ENCODE results near the gene RPEL1.
"Not testable (repeated sequence)": the region's sequence is repeated elsewhere in the genome, so short reads cannot be mapped to it uniquely, and the experiment has no call there.

RPEL1 gene

GRCh38 chr10:103245587-103245986 lies at the start of gene RPEL1:
Gene RPEL1, plus strand, starts transcription at chr10:103245887. Its CDS starts 110 bp downstream, at chr10:103245997.
- DNase-seq (ENCODE audit: low read depth, low spot score): not testable (repeated sequence)

DNA sequence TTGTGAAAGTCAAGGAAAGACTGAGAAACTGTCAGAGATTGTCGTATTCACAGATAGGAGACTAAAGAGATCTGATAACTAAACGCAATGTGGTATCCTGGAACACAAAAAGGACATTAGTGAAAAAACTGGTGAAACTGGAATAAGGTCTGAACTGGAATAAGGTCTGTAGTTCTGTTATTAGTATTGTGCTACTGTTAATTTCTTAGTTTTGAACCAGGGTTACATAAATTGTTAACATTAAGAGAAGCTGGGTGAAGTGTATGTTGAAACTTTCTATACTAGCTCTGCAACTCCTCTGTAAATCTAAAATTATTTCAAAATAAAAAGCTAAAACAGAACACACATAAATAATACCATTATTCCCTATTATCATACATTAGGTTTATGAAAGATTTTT lies 49.2 kb upstream of the RPEL1 start:
- no peak for DNase-seq (ENCODE audit: low read depth, low spot score)

DNA sequence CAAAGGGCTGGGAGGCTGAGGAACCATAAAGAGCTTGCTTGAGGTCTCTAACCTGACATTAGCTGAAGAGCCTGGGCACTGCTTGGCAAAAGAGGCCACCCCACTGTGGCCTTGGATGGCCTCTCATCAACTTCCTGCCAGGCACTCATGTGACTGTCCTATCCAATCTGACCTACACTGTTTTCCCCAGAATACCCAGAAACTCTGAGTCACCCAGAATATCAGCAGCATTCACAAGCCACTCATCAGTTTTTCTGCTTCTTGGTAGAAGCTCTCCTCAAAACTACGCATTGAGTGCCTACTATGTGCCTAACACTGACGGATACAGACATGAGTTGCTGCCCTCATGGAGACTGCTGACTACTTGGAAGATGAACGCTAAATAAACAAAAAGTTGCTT lies 48.5 kb upstream of the RPEL1 start:
- DNase-seq (ENCODE audit: low read depth, low spot score): no peak

- DNase-seq (ENCODE audit: low read depth, low spot score): no peak
These were observed 47.8 kb upstream of the RPEL1 start for GRCh38 chr10:103197903-103198302.

DNA sequence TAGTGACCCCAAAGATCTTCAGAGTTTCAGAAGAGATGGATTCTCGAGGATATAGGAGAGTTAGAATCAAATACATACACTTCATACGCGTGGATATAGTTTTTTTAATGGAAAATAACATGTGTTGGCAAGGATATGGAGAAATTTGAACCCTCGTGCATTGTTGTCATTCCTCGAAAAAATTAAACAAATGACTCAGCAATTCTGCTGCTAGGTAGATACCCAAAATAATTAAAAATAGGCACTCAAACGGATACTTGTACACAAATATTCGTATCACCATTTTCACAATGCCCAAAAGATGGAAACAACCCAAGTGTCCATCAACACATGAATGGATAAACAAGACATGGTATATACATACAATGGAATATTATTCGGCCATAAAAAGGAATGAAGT lies 47.0 kb upstream of the RPEL1 start:
- no peak for DNase-seq (ENCODE audit: low read depth, low spot score)

DNA sequence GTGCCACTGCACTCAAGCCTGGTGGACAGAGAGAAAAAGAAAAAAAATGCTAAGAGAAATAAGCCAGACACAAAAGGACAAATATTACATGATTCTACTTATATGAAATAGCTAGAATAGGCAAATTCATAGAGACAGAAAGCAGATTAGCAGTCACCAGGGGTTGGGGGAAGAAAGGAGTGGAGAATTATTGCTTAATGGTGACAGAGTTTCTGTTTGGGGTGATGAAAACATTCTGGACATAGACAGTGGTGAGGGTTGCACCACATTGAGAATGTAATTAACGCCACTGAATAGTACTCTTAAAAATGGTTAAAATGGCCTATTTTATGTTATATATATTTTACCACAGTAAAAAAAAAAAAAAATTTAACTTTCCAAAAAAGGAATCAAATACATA lies 46.2 kb upstream of the RPEL1 start:
- DNase-seq (ENCODE audit: low read depth, low spot score): no peak

DNA sequence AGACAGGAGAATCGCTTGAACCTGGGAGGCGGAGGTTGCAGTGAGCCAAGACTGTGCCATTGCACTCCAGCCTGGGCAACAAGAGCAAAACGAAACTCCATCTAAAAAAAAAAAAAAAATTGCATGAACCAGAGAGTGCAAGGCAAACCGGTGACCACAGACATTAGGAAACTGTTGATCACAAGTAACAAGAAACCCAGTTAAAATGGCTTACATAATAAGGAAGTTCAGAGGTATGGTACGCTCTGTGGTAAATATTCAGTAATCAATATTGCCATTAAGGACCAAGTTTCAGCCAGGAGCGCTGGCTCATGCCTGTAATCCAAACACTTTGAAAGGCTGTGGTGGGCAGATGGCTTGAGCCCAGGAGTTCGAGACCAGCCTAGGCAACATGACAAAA lies 43.4 kb upstream of the RPEL1 start:
- no peak for DNase-seq (ENCODE audit: low read depth, low spot score)

GRCh38 chr10:103203466-103203865 lies 42.2 kb upstream of the RPEL1 start:
- DNase-seq (ENCODE audit: low read depth, low spot score): no peak

DNA sequence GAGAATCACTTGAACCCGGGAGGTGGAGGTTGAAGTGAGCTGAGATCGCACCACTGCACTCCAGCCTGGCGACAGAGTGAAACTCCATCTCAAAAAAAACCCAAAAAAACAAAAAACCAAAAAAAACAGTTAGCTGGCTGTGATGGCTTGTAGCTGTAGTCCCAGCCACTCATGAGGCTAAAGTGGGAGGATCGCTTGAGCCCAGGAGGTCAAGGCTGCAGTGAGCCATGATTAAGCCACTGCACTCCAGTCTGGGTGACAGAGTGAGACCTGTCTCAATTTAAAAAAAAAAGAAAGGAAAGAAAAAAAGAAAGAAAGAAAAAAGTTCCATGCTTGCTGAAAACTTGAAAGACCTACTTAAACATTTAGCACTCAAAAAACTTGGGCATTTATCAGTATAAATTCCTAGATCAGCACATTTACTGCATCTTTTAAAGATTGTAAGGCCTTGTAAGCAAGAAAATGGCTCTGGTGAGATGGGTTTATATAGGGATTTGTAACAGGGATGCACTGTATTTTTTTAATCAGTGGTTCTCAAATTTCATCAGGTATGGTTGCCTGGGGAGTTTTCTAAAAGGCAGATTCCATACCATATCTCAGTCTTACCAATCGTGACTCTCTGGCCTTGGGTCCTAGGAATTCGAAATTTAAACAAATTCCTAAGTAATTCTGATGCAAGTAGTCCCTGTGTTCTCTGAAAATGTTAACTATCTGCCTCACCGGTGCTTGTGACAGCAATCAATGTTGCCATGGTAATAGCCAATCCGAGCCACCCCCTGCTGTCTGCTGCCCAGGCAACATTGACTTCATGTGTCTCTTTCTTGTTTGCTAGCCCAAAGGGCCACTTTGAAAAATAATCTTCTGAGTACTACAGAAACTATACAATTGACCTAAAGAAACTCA lies 41.1 kb upstream of the RPEL1 start:
- no peak for DNase-seq (ENCODE audit: low read depth, low spot score)

GRCh38 chr10:103205401-103205800 lies 40.3 kb upstream of the RPEL1 start:
- DNase-seq (ENCODE audit: low read depth, low spot score): not testable (repeated sequence)

GRCh38 chr10:103206715-103207114 lies 39.0 kb upstream of the RPEL1 start:
- DNase-seq (ENCODE audit: low read depth, low spot score): not testable (repeated sequence)

DNA sequence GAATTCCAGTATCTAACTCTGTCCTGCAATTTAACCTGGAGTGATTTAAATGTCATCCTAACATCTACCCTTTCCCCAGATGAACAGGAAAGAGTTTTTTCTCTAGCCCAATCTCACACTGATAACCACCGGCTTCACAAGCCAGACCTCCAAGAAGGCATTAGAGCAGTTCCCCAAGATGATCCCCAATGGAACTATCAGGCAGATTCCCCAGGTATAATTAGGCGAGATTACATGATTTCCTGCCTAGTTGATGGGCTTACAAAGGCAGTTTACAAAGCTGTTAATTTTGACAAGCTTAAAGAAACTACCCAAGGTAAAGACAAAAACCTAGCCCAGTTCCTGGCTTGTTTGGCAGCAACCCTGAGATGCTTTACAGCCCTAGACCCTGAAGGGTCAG lies 38.5 kb upstream of the RPEL1 start:
- DNase-seq (ENCODE audit: low read depth, low spot score): no peak

DNA sequence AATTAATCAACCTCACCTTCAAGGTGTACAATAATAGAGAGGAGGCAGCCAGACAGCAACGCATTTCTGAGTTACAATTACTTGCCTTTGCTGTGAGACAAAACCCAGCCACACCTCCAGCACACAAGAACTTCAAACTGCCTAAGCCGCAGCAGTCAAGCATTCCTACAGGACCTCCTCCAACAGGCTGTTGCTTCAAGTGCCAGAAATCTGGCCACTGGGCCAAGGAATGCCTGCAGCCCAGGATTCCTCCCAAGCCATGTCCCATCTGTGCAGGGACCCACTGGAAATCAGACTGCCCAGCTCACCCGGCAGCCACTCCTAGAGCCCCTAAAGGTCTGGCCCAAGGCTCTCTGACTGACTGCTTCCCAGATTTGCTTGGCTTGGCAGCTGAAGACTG lies 38.0 kb upstream of the RPEL1 start:
- not testable (repeated sequence) for DNase-seq (ENCODE audit: low read depth, low spot score)

- DNase-seq (ENCODE audit: low read depth, low spot score): not testable (repeated sequence)
These were observed 35.4 kb upstream of the RPEL1 start for GRCh38 chr10:103210262-103210661.

- DNase-seq (ENCODE audit: low read depth, low spot score): no peak
These were observed 30.1 kb upstream of the RPEL1 start for GRCh38 chr10:103215601-103216000.

GRCh38 chr10:103216362-103216761 lies 29.3 kb upstream of the RPEL1 start:
- DNase-seq (ENCODE audit: low read depth, low spot score): not testable (repeated sequence)

- DNase-seq (ENCODE audit: low read depth, low spot score): no peak
These were observed 21.6 kb upstream of the RPEL1 start for GRCh38 chr10:103224133-103224532.

DNA sequence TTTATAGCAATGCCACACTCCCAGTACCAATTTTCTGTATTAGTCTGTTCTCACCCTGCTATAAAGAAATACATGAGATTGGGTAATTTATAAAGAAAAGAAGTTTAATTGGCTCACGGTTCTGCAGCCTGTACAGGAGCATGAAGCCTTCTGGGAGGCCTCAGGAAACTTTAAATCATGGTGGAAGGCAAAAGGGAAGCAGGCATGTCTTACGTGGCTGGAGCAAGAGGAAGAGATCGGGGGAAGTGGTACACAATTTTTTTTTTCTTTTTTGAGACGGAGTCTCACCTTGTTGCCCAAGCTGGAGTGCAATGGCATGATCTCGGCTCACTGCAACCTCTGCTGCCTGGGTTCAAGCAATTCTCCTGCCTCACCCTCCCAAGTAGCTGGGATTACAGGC lies 21.0 kb upstream of the RPEL1 start:
- DNase-seq (ENCODE audit: low read depth, low spot score): not testable (repeated sequence)

DNA sequence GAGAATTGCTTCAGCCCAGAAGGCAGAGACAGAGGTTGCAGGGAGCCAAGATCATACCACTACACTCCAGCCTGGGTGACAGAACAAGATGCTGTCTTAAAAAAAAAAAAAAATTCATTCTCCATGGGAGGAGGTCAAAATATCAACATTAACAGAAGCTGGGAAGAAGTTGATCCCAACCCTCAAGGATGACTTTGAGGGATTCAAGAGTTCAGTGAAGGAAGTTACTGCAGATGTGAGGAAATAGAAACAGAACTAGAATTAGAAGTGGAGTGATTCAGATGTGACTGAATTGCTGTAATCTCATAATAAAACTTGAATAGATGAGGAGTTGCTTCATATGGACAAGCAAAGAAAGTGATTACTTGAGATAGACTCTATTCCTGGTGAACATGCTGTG lies 19.7 kb upstream of the RPEL1 start:
- DNase-seq (ENCODE audit: low read depth, low spot score): no peak

DNA sequence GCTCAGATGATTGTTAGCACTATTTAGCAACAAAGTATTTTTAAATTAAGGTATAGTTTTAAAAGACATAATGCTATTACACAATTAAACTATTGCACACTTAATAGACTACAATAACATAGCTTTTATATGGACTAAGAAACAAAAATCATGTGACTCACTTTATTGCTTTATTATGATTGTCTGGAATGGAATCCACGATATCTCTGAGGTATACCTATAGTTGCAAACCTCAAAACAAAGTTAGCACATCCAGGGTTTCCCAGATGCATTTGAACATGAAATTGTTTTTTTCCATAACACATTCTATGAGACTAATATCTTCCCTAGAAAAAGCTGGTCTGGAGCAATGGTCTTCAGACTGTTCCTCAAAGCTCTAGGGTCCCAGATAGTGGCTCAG lies 18.3 kb upstream of the RPEL1 start:
- DNase-seq (ENCODE audit: low read depth, low spot score): no peak

GRCh38 chr10:103231047-103231551 lies 14.6 kb upstream of the RPEL1 start:
- no peak for DNase-seq (ENCODE audit: low read depth, low spot score)

- DNase-seq (ENCODE audit: low read depth, low spot score): no peak
These were observed 13.5 kb upstream of the RPEL1 start for GRCh38 chr10:103232131-103232673.

Data from activated CD4-positive, CD25-positive, alpha-beta regulatory T cell treated with anti-CD3 and anti-CD28 coated beads, Interleukin-2, amount 50 U/mL, for 16 hours (primary cell).